T-cell (primary cell): ENCODE results near the gene LIPM. TPM values are rescaled to one million over a fixed set of nuclear protein-coding genes. Genes with fewer than 3 reads are reported as not detected.

Source experiments
- ATAC-seq, 4 experiments: fragments of 200-7000 bp in 3 of 4; fragments of 150-1000 bp in 1 of 4; cut with Tn5 transposase; replicated peaks in 1 of 4; 1 replicate in 3 of 4; 2 replicates in 1 of 4; pipeline ENCODE4 v1.10.0; 2021; ENCODE audit warnings: moderate library complexity in 3 of 4, mild to moderate bottlenecking in 2 of 4, moderate number of reproducible peaks in 1 of 4
- CTCF ChIA-PET, 2 donors: fragments of 300-600 bp; sonication (Branson Sonifier 250); formaldehyde crosslinking; loops; one replicate each; lab custom pipeline; 2022; ENCODE audit warnings: antibody characterized with exemption in 2 of 2; lab: Charles Lee
- POLR2A ChIA-PET, 2 donors: fragments of 300-600 bp; sonication (Branson Sonifier 250); formaldehyde crosslinking; loops; one replicate each; lab custom pipeline; 2022; ENCODE audit warnings: antibody characterized with exemption in 2 of 2; lab: Charles Lee
- DNase-seq, 35 experiments: peaks; one replicate each; pipeline versions ENCODE4 v3.0.0 to v3.0.0-alpha.2; 2013 to 2023
- H3K27ac ChIP-seq: one replicate; pipeline ENCODE4 v1.5.1; 2013; ENCODE audit warnings: low read length
- H3K27me3 ChIP-seq, 2 experiments: replicated peaks in 1 of 2; 1 replicate in 1 of 2; 2 replicates in 1 of 2; pipeline versions ENCODE4 v1.6.1 to v1.7.0; 2013; ENCODE audit warnings: low read length in 1 of 2, mixed read lengths in 1 of 2; ENCODE audit not compliant: control insufficient read depth in 2 of 2, insufficient read depth in 2 of 2; ENCODE audit errors: extremely low read depth in 1 of 2
- H3K36me3 ChIP-seq, 2 donors: 1 replicate in 1 of 2; 2 replicates in 1 of 2; pipeline versions ENCODE4 v1.6.1 to v1.7.0; 2013; ENCODE audit warnings: low read length in 1 of 2; ENCODE audit not compliant: control insufficient read depth in 2 of 2, insufficient read depth in 1 of 2; ENCODE audit errors: extremely low read depth in 1 of 2
- H3K4me1 ChIP-seq, 2 experiments: 1 replicate in 1 of 2; 2 replicates in 1 of 2; pipeline versions ENCODE4 v1.6.1 to v1.7.0; 2013; ENCODE audit warnings: low read length in 2 of 2, mixed read lengths in 1 of 2; ENCODE audit not compliant: insufficient read depth in 2 of 2, control insufficient read depth in 1 of 2; ENCODE audit errors: extremely low read depth in 1 of 2
- H3K4me3 ChIP-seq, 2 donors: 1 replicate in 1 of 2; 2 replicates in 1 of 2; pipeline versions ENCODE4 v1.5.1 to v1.7.0; 2013; ENCODE audit warnings: mild to moderate bottlenecking in 2 of 2, low read length in 1 of 2, moderate library complexity in 1 of 2; ENCODE audit not compliant: control insufficient read depth in 1 of 2; ENCODE audit errors: extremely low read depth in 1 of 2
- H3K9me3 ChIP-seq: 2 replicates; pipeline ENCODE4 v1.7.0; 2013
- H3K27ac Mint-ChIP-seq, 2 donors: one replicate each; pipeline ENCODE4 v1.8.0; 2020 to 2021; ENCODE audit warnings: mild to moderate bottlenecking in 2 of 2, mixed read lengths in 2 of 2
- H3K27me3 Mint-ChIP-seq, 2 donors: one replicate each; pipeline ENCODE4 v1.8.0; 2021 to 2022; ENCODE audit warnings: mixed read lengths in 2 of 2
- H3K36me3 Mint-ChIP-seq: one replicate; pipeline ENCODE4 v1.8.0; 2021; ENCODE audit warnings: mixed read lengths
- H3K4me1 Mint-ChIP-seq, 3 donors: one replicate each; pipeline ENCODE4 v1.8.0; 2020 to 2022; ENCODE audit warnings: mixed read lengths in 3 of 3, mild to moderate bottlenecking in 1 of 3
- H3K4me3 Mint-ChIP-seq, 3 donors: one replicate each; pipeline ENCODE4 v1.8.0; 2020 to 2022; ENCODE audit warnings: mild to moderate bottlenecking in 3 of 3, mixed read lengths in 3 of 3, moderate library complexity in 3 of 3
- H3K9me3 Mint-ChIP-seq, 3 donors: one replicate each; pipeline ENCODE4 v1.8.0; 2020 to 2022; ENCODE audit warnings: mixed read lengths in 3 of 3
- WGBS: methylation state at CpG from one replicate; pipeline ENCODE4 v1.1.5; 2013; ENCODE audit warnings: missing lambda C conversion rate; ENCODE audit not compliant: insufficient coverage; 5-methylcytosine and 5-hydroxymethylcytosine counted together
- total RNA-seq, 35 experiments: library from RNA in 6 of 35; stranded (reverse) in 6 of 35; fragments of 120-200 nt in 1 of 35; gene quantifications; one replicate each; pipeline versions ENCODE4 v1.2.1 to v1.2.4 and lab custom pipeline; 2013 to 2026

LIPM gene
- total RNA-seq, 5 donors from 2014 or later (not counting 1 experiment from before 2014, with no cell fraction given) = not detected

DNA sequence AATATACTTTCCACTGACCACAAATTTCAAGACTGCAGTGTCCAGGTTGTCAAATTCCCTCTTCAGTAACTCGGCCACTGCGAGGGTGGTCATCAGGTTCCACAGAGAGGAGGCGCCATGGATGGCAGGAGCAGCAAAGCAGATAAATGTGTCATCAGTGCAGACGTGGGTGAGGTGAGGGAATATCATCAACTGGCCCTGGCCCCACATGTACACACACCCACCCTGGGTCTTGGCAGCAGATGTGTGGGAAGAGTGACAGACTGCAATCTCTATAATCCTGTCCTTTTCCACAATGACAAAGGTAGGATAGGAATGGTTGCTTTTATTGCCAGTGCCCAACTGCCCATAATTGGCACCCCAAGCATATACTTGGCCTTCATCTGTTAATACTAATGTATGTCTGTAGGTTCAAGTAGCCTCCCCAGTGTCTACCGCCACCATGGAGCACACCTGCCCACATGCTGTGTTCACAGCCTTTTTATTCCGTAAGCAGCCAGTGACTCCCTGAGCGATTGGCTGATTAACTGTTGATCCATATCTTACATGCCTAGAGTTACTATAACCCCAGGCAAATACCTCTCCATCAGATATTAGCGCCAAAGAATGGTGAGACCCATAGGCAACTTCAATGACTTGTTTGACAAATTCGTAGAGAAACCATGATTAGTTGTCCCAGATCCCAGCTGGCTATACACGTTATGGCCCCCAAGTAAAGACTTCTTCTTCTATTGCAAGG is 16.3 kb upstream of the LIPM start:
- ATAC-seq (no peak), DNase-seq (no peak)
- H3K9me3 Mint-ChIP-seq = no peaks in the 10 kb centered on the region
- H3K27ac Mint-ChIP-seq = no peak overlapping the region
- Histone ChIP-seq H3K36me3 (no peaks in the 10 kb centered on the region), H3K27me3 (no peaks in the 10 kb centered on the region), H3K4me3 (no peak overlapping the region), H3K4me1 (no peaks in the 10 kb centered on the region), H3K27ac (no peak overlapping the region), H3K9me3 (no peaks in the 10 kb centered on the region)
- no peaks in the 10 kb centered on the region for H3K27me3 Mint-ChIP-seq
- 92% methylated on average over 5 of the region's 10 CpGs for WGBS
- H3K4me1 Mint-ChIP-seq = peaks cover 0 to 2% (median 0%) of the 10 kb centered on the region in 3 donors
- CTCF ChIA-PET = no interaction called here
- POLR2A ChIA-PET = no interaction called here
- no peak overlapping the region for H3K4me3 Mint-ChIP-seq
- H3K36me3 Mint-ChIP-seq = no peaks in the 10 kb centered on the region

- Mint-ChIP-seq H3K4me3 (no peak overlapping the region), H3K9me3 (no peaks in the 10 kb centered on the region), H3K27ac (no peak overlapping the region), H3K27me3 (no peaks in the 10 kb centered on the region), H3K36me3 (no peaks in the 10 kb centered on the region), H3K4me1 (peaks cover 0 to 2% (median 1%) of the 10 kb centered on the region in 3 donors)
- no peak for DNase-seq
- WGBS = 91% methylated on average over 3 of the region's 5 CpGs
- ChIA-PET CTCF (interaction anchor here in 1 of 2 donors (0.7 kb wide), 1 partner anchor 49 kb away, joined by 3 read pairs; no protein-coding TSS in a partner anchor), POLR2A (no interaction called here)
- Histone ChIP-seq H3K27me3 (no peaks in the 10 kb centered on the region), H3K9me3 (no peaks in the 10 kb centered on the region), H3K4me1 (no peaks in the 10 kb centered on the region), H3K36me3 (no peaks in the 10 kb centered on the region), H3K4me3 (no peak overlapping the region), H3K27ac (no peak overlapping the region)
- ATAC-seq = no peak
These were observed 15.1 kb upstream of the LIPM start for GRCh38 chr10:88787463-88787862.

DNA sequence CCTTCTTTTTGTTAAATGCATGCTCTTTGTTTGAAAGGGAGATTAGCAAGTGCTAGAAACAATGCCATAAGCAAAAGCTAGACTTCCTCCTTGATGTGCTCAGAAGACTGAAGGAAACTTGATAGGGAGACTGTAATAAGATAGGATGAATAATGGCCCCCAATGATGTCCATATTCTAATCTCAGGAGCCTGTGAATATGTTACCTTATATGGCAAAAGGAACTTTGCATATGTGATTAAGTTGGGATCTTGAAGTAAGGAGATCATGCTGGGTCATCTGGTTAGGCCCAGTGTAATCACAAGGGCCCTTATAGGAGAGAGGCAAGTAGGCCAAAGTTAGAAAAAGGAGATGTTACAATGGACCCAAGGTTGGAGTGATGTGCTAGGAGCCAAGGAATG is 13.6 kb upstream of the LIPM start:
- POLR2A ChIA-PET = no interaction called here
- H3K4me3 Mint-ChIP-seq = no peak overlapping the region
- peaks cover under 1 to 2% of the 10 kb centered on the region in 2 experiments for H3K4me1 ChIP-seq
- no peak overlapping the region for H3K4me3 ChIP-seq
- CTCF ChIA-PET = no interaction called here
- DNase-seq (no peak), ATAC-seq (no peak)
- no peak overlapping the region for H3K27ac Mint-ChIP-seq
- H3K27me3 Mint-ChIP-seq = no peaks in the 10 kb centered on the region
- no peaks in the 10 kb centered on the region for H3K36me3 Mint-ChIP-seq
- H3K27me3 ChIP-seq = no peaks in the 10 kb centered on the region
- no peaks in the 10 kb centered on the region for H3K36me3 ChIP-seq
- peaks cover 4 to 15% (median 14%) of the 10 kb centered on the region in 3 donors for H3K4me1 Mint-ChIP-seq
- no peaks in the 10 kb centered on the region for H3K9me3 Mint-ChIP-seq
- no peak overlapping the region for H3K27ac ChIP-seq
- no peaks in the 10 kb centered on the region for H3K9me3 ChIP-seq

DNA sequence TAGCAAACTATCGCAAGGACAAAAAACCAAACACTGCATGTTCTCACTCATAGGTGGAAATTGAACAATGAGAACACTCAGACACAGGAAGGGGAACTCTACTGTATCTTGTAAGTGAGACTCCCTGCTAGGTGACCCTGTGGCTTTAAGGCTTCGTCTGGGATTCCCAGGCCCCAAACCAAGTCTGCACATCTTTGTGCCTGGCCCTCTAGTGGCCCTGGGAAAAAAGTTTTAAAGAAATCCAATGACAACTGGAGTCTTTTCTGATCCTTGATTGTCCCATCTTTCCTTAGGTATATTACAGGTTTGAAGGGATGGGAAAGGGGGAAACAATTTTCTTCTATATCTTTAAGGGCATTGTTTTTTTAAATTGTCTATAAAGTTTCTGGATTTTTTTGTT is 10.6 kb upstream of the LIPM start:
- CTCF ChIA-PET = no interaction called here
- peak in 1 of 35 experiments; percentile 10 for DNase-seq
- no CpG with 5 or more reads among the region's 2 CpGs for WGBS

DNA sequence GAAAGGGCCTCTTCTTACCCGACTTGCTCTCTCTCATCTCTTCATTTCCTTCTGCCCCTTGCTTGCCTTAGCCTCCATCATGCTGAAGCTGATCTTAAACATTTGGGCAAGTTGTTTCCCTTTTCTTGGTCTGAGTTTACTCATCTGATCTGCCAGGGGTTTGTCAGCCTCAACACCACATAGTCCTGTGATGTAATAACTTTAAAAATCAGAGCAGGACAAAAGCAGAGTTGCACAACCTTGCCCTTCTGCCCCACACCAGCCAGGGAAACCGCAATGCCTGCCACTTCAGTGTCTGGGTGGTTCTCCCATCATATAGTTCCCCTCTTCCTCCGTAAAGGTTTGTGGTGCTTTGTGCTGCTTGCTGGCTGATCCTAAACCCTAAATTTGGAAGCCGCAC is 9.9 kb upstream of the LIPM start:
- WGBS = 100% methylated on average over 2 of the region's 4 CpGs
- peak in 1 of 4 experiments; percentile 19 for ATAC-seq
- no peak overlapping the region for H3K4me3 Mint-ChIP-seq
- Histone ChIP-seq H3K27me3 (no peaks in the 10 kb centered on the region), H3K4me3 (no peak overlapping the region), H3K36me3 (no peaks in the 10 kb centered on the region), H3K4me1 (peaks cover 2 to 3% of the 10 kb centered on the region in 2 experiments), H3K9me3 (no peaks in the 10 kb centered on the region), H3K27ac (no peak overlapping the region)
- H3K36me3 Mint-ChIP-seq = no peaks in the 10 kb centered on the region
- no peaks in the 10 kb centered on the region for H3K9me3 Mint-ChIP-seq
- no peak overlapping the region for H3K27ac Mint-ChIP-seq
- no peaks in the 10 kb centered on the region for H3K27me3 Mint-ChIP-seq
- POLR2A ChIA-PET = no interaction called here
- CTCF ChIA-PET = no interaction called here
- peak in 4 of 35 experiments; percentile 3 to 29 (median 6) for DNase-seq
- peaks cover 7 to 19% (median 19%) of the 10 kb centered on the region in 3 donors for H3K4me1 Mint-ChIP-seq

More for the DNA sequence above, 10.6 kb upstream of the LIPM start:
- Histone ChIP-seq H3K9me3 (no peaks in the 10 kb centered on the region), H3K4me1 (peaks cover 2 to 3% of the 10 kb centered on the region in 2 experiments), H3K4me3 (no peak overlapping the region), H3K27ac (no peak overlapping the region), H3K36me3 (no peaks in the 10 kb centered on the region), H3K27me3 (no peaks in the 10 kb centered on the region)
- no peak for ATAC-seq
- POLR2A ChIA-PET = no interaction called here
- no peaks in the 10 kb centered on the region for H3K9me3 Mint-ChIP-seq
- H3K36me3 Mint-ChIP-seq = no peaks in the 10 kb centered on the region
- no peaks in the 10 kb centered on the region for H3K27me3 Mint-ChIP-seq
- H3K27ac Mint-ChIP-seq = no peak overlapping the region
- peaks cover 7 to 19% (median 19%) of the 10 kb centered on the region in 3 donors for H3K4me1 Mint-ChIP-seq
- H3K4me3 Mint-ChIP-seq = no peak overlapping the region

DNA sequence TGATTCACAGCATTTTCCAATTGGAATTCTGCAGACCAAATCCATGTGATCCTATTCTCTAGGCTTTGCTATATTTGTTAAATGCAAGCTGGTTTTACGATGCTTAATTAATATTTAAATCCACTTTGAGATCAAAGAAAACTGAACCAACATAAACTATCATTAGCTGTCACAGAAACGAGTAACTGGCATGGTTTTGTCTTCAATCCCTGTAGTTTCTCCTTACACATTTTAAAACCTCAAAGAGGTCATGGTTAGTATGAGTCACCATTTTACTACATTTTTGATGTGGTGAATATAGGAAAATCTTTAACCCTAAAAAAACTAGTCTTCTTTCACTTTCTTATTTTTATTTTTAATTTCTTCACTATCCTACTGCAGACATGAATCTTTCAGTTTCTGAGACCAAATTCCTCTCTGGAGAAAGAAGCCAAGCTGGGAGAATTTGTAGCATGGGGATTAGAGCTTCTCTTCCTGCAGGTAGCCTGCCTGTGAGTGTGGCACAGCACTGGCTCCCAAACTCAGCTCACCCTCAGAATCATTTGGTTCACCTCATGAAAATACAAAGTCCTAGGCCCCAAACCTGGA is 8.7 kb upstream of the LIPM start:
- no peaks in the 10 kb centered on the region for H3K9me3 ChIP-seq
- no CpG with 5 or more reads among the region's 2 CpGs for WGBS
- H3K27ac Mint-ChIP-seq = no peak overlapping the region
- H3K36me3 ChIP-seq = no peaks in the 10 kb centered on the region
- no peaks in the 10 kb centered on the region for H3K9me3 Mint-ChIP-seq
- peaks cover 7 to 19% (median 19%) of the 10 kb centered on the region in 3 donors for H3K4me1 Mint-ChIP-seq
- ChIA-PET CTCF (no interaction called here), POLR2A (no interaction called here)
- H3K27me3 Mint-ChIP-seq = no peaks in the 10 kb centered on the region
- ATAC-seq (peak; percentile 31 to 66 (median 54)), DNase-seq (peak in 1 of 35 experiments; percentile 34)
- H3K4me3 ChIP-seq = no peak overlapping the region
- H3K4me3 Mint-ChIP-seq = no peak overlapping the region
- peaks cover 2 to 3% of the 10 kb centered on the region in 2 experiments for H3K4me1 ChIP-seq
- no peak overlapping the region for H3K27ac ChIP-seq
- H3K36me3 Mint-ChIP-seq = no peaks in the 10 kb centered on the region
- H3K27me3 ChIP-seq = no peaks in the 10 kb centered on the region
